ENCODE data around the gene SAMD10. TPM values are rescaled to one million over a fixed set of nuclear protein-coding genes. Genes with fewer than 3 reads are reported as not detected.

SAMD10 gene
- polyA plus RNA-seq, 1 of the 3 experiments (the other 2 are of a cell fraction): 11.6 TPM

DNA sequence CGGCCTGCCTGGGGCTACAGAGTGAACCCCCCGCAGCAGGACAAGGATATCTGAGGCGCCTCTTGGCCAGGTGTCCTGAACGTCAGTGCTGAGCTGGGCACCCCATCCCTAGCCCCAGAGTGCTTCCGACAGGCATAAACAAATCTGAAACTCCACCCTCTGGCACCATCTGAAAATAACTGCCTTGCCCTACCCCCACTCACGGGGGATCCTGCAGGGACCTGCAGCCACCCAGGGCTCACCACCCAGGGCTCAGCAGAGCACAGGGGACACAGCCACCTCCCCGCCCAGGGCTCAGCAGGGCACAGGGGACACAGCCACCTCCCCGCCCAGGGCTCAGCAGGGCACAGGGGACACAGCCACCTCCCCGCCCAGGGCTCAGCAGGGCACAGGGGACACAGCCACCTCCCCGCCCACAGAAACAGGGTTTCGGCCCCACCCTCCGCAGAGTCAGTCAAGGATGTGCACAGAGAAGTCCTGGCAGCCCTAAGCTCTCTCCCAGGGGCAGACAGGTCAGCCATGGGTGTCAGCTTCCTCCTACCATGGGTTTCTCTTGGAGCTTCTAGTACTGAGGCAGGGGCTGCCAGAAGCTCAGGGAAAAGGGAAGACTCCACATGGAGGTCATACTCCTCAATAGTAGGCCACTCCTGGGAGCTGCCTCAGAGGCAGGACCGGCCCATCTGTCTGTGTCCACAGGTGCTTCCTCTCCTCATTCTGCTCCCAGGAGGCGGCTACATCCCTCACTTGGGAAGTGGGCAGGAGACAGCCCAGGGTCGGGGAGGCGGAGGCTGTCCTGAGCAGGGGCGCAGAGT lies 27.8 kb downstream of the SAMD10 start:
- POLR2A ChIA-PET: no interaction called here
- no peak for DNase-seq

DNA sequence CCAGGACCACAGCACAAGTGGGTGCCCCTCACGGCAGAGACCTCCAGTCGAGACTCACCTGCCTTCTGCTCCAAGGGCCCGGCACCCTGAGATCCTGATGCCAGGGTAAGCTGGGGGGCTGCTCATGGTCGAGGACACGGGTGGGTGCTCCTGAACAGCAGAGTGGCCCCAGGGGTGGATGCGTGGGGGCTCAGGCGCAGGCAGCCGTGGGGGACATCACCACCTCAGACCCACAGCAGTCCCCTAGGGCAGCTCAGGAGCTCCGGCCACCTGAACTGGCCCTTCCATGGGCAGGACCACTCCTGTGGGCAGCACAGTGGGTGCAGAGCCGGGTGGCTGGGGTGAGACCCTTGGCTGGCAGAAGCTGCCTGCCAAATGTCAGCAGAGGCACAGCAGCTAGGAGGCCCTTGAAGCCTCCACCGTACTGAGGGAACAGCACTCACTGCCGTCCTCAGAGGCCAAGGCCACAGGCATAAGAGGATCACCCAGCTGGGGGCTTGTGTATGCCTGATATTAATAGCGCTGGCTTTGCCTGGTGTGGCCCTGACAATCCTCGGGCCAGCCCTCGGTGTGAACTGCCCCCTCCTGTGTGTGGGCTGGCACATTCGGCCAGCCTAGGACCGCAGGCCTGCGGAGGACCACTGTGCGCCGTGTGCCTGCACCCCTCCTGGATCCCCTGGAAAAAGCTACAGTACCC lies 28.6 kb downstream of the SAMD10 start:
- Histone ChIP-seq H3K9me2 (no peaks in the 10 kb centered on the region), H3K4me2 (no peak overlapping the region), H2AFZ (ENCODE audit: low read depth) (no peak overlapping the region), H4K20me1 (ENCODE audit: insufficient read depth) (peaks cover 89% of the 10 kb centered on the region), H3K4me1 (ENCODE audit: control insufficient read depth in 1 of 2, insufficient read depth in 2 of 2, low read depth in 1 of 2, low read length in 1 of 2) (peaks cover 19 to 59% of the 10 kb centered on the region in 2 experiments; a peak in 3 of 4 replicates), H3K4me3 (ENCODE audit: low read depth in 2 of 2, low read length in 1 of 2) (no peak overlapping the region), H3K9ac (no peak overlapping the region), H3K27me3 (ENCODE audit: insufficient read depth) (no peaks in the 10 kb centered on the region), H3F3A (replicated peaks; ENCODE audit: insufficient read depth) (peaks cover 23% of the 10 kb centered on the region), H3K79me2 (ENCODE audit: insufficient read depth) (peaks cover 90% of the 10 kb centered on the region), H3K27ac (ENCODE audit: low read depth in 2 of 2, low read length in 1 of 2) (peak overlapping the region in 1 of 2 experiments; percentile 81; a peak in 3 of 4 replicates), H3K36me3 (replicated peaks in 1 of 2; ENCODE audit: control insufficient read depth in 1 of 2, insufficient read depth in 2 of 2, low read length in 1 of 2) (peaks cover 0 to 3% of the 10 kb centered on the region in 2 experiments), H3K9me3 (no peaks in the 10 kb centered on the region)
- no peak for TF ChIP-seq FOXJ3 (CRISPR knock-in tag; IDR thresholded peaks at IDR 0.05)
- DNase-seq: no peak
- POLR2A ChIA-PET: no interaction called here
- 90% methylated on average over 4 of the region's 20 CpGs for WGBS (ENCODE audit: low lambda C conversion rate)
- CTCF ChIA-PET: interaction anchor here (1.4 to 2.1 kb wide), 4 partner anchors 23 to 413 kb away, joined by 4 to 13 read pairs (median 10); partner anchors contain the start of gene PTK6

More for the DNA sequence above, 27.8 kb downstream of the SAMD10 start:
- Histone ChIP-seq H4K20me1 (ENCODE audit: insufficient read depth) (peaks cover 82% of the 10 kb centered on the region), H3K27ac (ENCODE audit: low read depth in 2 of 2, low read length in 1 of 2) (no peak overlapping the region; a peak in 1 of 4 replicates), H3K36me3 (replicated peaks in 1 of 2; ENCODE audit: control insufficient read depth in 1 of 2, insufficient read depth in 2 of 2, low read length in 1 of 2) (no peaks in the 10 kb centered on the region), H3K4me2 (no peak overlapping the region), H3K4me3 (ENCODE audit: low read depth in 2 of 2, low read length in 1 of 2) (no peak overlapping the region), H3K9me3 (no peaks in the 10 kb centered on the region), H3K27me3 (ENCODE audit: insufficient read depth) (no peaks in the 10 kb centered on the region), H3K9me2 (no peaks in the 10 kb centered on the region), H3K9ac (no peak overlapping the region), H3F3A (replicated peaks; ENCODE audit: insufficient read depth) (peaks cover 23% of the 10 kb centered on the region), H3K4me1 (ENCODE audit: control insufficient read depth in 1 of 2, insufficient read depth in 2 of 2, low read depth in 1 of 2, low read length in 1 of 2) (peaks cover 19 to 59% of the 10 kb centered on the region in 2 experiments; a peak in 3 of 4 replicates), H3K79me2 (ENCODE audit: insufficient read depth) (peaks cover 88% of the 10 kb centered on the region), H2AFZ (ENCODE audit: low read depth) (no peak overlapping the region)
- CTCF ChIA-PET: interaction anchor here (1.4 to 2.1 kb wide), 4 partner anchors 22 to 414 kb away, joined by 4 to 13 read pairs (median 10); partner anchors contain the start of gene PTK6
- TF ChIP-seq, protein P1, sequence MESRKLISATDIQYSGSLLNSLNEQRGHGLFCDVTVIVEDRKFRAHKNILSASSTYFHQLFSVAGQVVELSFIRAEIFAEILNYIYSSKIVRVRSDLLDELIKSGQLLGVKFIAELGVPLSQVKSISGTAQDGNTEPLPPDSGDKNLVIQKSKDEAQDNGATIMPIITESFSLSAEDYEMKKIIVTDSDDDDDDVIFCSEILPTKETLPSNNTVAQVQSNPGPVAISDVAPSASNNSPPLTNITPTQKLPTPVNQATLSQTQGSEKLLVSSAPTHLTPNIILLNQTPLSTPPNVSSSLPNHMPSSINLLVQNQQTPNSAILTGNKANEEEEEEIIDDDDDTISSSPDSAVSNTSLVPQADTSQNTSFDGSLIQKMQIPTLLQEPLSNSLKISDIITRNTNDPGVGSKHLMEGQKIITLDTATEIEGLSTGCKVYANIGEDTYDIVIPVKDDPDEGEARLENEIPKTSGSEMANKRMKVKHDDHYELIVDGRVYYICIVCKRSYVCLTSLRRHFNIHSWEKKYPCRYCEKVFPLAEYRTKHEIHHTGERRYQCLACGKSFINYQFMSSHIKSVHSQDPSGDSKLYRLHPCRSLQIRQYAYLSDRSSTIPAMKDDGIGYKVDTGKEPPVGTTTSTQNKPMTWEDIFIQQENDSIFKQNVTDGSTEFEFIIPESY (IDR thresholded peaks at IDR 0.05; ENCODE audit: borderline replicate concordance, low read depth): no peak
- WGBS (ENCODE audit: low lambda C conversion rate): 85% methylated on average over 5 of the region's 17 CpGs

DNA sequence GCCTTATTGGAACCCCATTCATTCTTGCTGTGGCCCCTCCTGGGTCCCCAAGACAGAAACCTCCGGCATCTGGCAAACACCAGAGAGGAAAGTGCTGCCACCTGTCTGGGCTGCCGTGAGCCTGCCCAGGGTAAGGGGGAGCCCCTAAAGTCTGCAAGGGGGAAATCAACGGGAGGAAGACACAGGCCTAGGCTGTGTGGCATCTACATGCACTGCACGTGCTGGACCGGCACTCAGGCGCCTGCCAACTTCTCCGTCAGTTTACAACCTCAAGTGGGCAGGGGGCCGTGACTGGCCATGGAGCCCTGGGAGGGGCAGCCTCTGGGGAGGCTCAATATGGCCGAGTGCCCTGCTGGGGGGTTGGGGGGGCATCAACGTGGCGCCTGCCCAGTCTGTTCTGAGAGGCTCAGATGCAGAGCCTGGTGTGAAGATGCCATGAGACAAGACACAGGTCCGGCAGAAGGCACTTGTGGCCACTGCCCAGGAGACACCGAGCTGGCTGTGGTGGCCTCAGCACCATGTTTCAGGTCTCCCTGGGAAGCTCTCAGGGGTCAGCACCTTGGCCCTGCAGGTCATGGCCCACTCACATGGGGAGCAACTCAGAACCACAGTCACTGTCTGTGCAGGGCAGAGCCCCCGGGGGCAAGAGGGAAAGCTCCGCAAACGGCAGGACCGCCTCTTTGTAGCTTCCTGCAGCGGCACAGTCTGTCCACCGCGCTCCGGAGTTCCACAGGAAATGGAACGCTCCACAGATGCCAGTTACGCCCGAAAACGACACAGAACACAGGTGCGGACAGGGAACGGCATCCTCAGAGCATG lies 31.6 kb downstream of the SAMD10 start:
- Histone ChIP-seq H4K20me1 (ENCODE audit: insufficient read depth) (peaks cover 94% of the 10 kb centered on the region), H3K27me3 (ENCODE audit: insufficient read depth) (no peaks in the 10 kb centered on the region), H3K9me2 (no peaks in the 10 kb centered on the region), H3K27ac (ENCODE audit: low read depth in 2 of 2, low read length in 1 of 2) (peak overlapping the region in 1 of 2 experiments; percentile 81; a peak in 2 of 4 replicates), H3K9ac (no peak overlapping the region), H3K4me2 (peak overlapping the region; percentile 15; the same call in 1 of the 2 replicates), H3K4me3 (ENCODE audit: low read depth in 2 of 2, low read length in 1 of 2) (no peak overlapping the region; a peak in 1 of 4 replicates), H3K9me3 (no peaks in the 10 kb centered on the region), H3K36me3 (replicated peaks in 1 of 2; ENCODE audit: control insufficient read depth in 1 of 2, insufficient read depth in 2 of 2, low read length in 1 of 2) (peaks cover 0 to 27% of the 10 kb centered on the region in 2 experiments), H3K4me1 (ENCODE audit: control insufficient read depth in 1 of 2, insufficient read depth in 2 of 2, low read depth in 1 of 2, low read length in 1 of 2) (peaks cover 14 to 47% of the 10 kb centered on the region in 2 experiments; a peak in 3 of 4 replicates), H3F3A (replicated peaks; ENCODE audit: insufficient read depth) (peaks cover 25% of the 10 kb centered on the region), H3K79me2 (ENCODE audit: insufficient read depth) (peaks cover 60% of the 10 kb centered on the region), H2AFZ (ENCODE audit: low read depth) (no peak overlapping the region)
- TF ChIP-seq MXI1 (IDR thresholded peaks at IDR 0.05; ENCODE audit: low read depth, low read length): no peak
- no peak for TF ChIP-seq FOXJ3 (CRISPR knock-in tag; IDR thresholded peaks at IDR 0.05)
- no peak for TF ChIP-seq SIN3A (IDR thresholded peaks at IDR 0.05; ENCODE audit: borderline replicate concordance, low read depth, low read length)
- TF ChIP-seq NFIC (IDR thresholded peaks at IDR 0.05; ENCODE audit: borderline replicate concordance): no peak
- TF ChIP-seq ELF1 (IDR thresholded peaks at IDR 0.05): no peak
- no peak for TF ChIP-seq NRF1 (IDR thresholded peaks at IDR 0.05; ENCODE audit: low read depth, low read length)
- TF ChIP-seq YY1 (IDR thresholded peaks at IDR 0.05; ENCODE audit: low read depth): no peak
- no peak for TF ChIP-seq RCOR1 (IDR thresholded peaks at IDR 0.05; ENCODE audit: low read length)
- ChIA-PET CTCF (no interaction called here), POLR2A (no interaction called here)
- WGBS (ENCODE audit: low lambda C conversion rate): 61% methylated on average over 10 of the region's 27 CpGs
- DNase-seq: no peak
